OCI-LY7 (cell line): Measurements from ENCODE around the gene TMEM132A. TPM values are rescaled to one million over a fixed set of nuclear protein-coding genes. Genes with fewer than 3 reads are reported as not detected.

Experiments used
- BruUV-seq: library from RNA; stranded (reverse); fragments of 400-500 nt; replicated peaks from 2 replicates; lab custom pipeline; 2021; lab: Mats Ljungman, UMichigan
- CTCF ChIA-PET: fragments of 300-600 bp; sonication (Branson Sonifier 250); formaldehyde crosslinking; loops from one replicate; lab custom pipeline; 2022; ENCODE audit warnings: antibody characterized with exemption; ENCODE audit not compliant: unreplicated experiment; lab: Charles Lee
- POLR2A ChIA-PET: fragments of 300-600 bp; sonication (Branson Sonifier 250); formaldehyde crosslinking; loops from one replicate; lab custom pipeline; 2022; ENCODE audit warnings: antibody characterized with exemption; lab: Charles Lee
- DNase-seq: peaks from one replicate; pipeline ENCODE4 v3.0.0-alpha.2; 2015; ENCODE audit warnings: low spot score
- H2AFZ ChIP-seq: fragments of 200-600 bp; sonication (generic), shearing (Covaris generic); 2 replicates; pipeline ENCODE4 v1.6.1; 2014; ENCODE audit warnings: mild to moderate bottlenecking, antibody characterized with exemption, low read length, moderate library complexity
- H3K27ac ChIP-seq: fragments of 200-600 bp; sonication (generic); 2 replicates; pipeline ENCODE4 v1.5.1; 2014; ENCODE audit warnings: mixed run types, low read depth, mild to moderate bottlenecking, moderate library complexity, low read length, inconsistent platforms; ENCODE audit not compliant: poor library complexity, severe bottlenecking
- H3K36me3 ChIP-seq: fragments of 200-600 bp; sonication (generic); 2 replicates; pipeline ENCODE4 v1.6.1; 2014; ENCODE audit warnings: mild to moderate bottlenecking, antibody characterized with exemption, low read length, moderate library complexity, mixed read lengths; ENCODE audit not compliant: insufficient read depth
- H3K4me1 ChIP-seq: fragments of 200-600 bp; sonication (generic); 2 replicates; pipeline ENCODE4 v1.5.1; 2014; ENCODE audit warnings: mild to moderate bottlenecking, low read length; ENCODE audit not compliant: insufficient read depth, poor library complexity, severe bottlenecking
- H3K4me2 ChIP-seq: fragments of 200-600 bp; sonication (generic); 2 replicates; pipeline ENCODE4 v1.6.1; 2014; ENCODE audit warnings: mild to moderate bottlenecking, low read length
- H3K4me3 ChIP-seq: fragments of 200-600 bp; sonication (generic); 2 replicates; pipeline ENCODE4 v1.5.1; 2014; ENCODE audit warnings: mild to moderate bottlenecking, low read depth, low read length; ENCODE audit not compliant: poor library complexity, severe bottlenecking
- H3K79me2 ChIP-seq: fragments of 200-600 bp; sonication (generic); 2 replicates; pipeline ENCODE4 v1.6.1; 2016; ENCODE audit warnings: low read depth, mild to moderate bottlenecking, low read length, moderate library complexity, mixed read lengths; ENCODE audit not compliant: insufficient read depth
- H3K9me2 ChIP-seq: fragments of 200-600 bp; sonication (generic); 2 replicates; pipeline ENCODE4 v1.6.1; 2016; ENCODE audit warnings: mild to moderate bottlenecking, low read length, mixed read lengths; ENCODE audit not compliant: insufficient read depth
- H3K9me3 ChIP-seq: fragments of 200-600 bp; sonication (generic); 2 replicates; pipeline ENCODE4 v1.6.1; 2014; ENCODE audit warnings: mild to moderate bottlenecking, mixed run types, low read length, mixed read lengths
- H4K20me1 ChIP-seq: fragments of 200-600 bp; sonication (generic); 2 replicates; pipeline ENCODE4 v1.6.1; 2014; ENCODE audit warnings: mild to moderate bottlenecking, antibody characterized with exemption, low read length, moderate library complexity, mixed read lengths; ENCODE audit not compliant: insufficient read depth
- EZH2phosphoT487 ChIP-seq: fragments of 200-600 bp; sonication (generic); IDR thresholded peaks from 2 replicates; pipeline ENCODE4 v1.6.1; 2018; ENCODE audit warnings: low read depth, borderline replicate concordance, mild to moderate bottlenecking, mixed run types, antibody characterized with exemption, low read length, moderate library complexity, mixed read lengths
- intact Hi-C: fragments of 100-400 bp; cut with micrococcal nuclease; formaldehyde crosslinking; loops from one replicate; pipeline ENCODE4 v1.10.0; 2022; ENCODE audit not compliant: unreplicated experiment
- total RNA-seq, 2 experiments: library from RNA; depleted of rRNA in 1 of 2; stranded (reverse); fragments of >200 nt in 1 of 2; shearing (Covaris generic) in 1 of 2; gene quantifications; 2 replicates each; pipeline ENCODE4 v1.2.3, GENCODE V29; 2014 to 2022
- TF ChIP-seq, protein P1 (sequence below): fragments of 200-600 bp; sonication (generic); conservative IDR thresholded peaks from 2 replicates; pipeline ENCODE4 v1.5.1; 2014; ENCODE audit warnings: mild to moderate bottlenecking, antibody characterized with exemption, low read length, moderate library complexity, mixed read lengths

The TMEM132A gene
- total RNA-seq, 2 experiments from 2014 or later, result 5.5 to 8.9 TPM

DNA sequence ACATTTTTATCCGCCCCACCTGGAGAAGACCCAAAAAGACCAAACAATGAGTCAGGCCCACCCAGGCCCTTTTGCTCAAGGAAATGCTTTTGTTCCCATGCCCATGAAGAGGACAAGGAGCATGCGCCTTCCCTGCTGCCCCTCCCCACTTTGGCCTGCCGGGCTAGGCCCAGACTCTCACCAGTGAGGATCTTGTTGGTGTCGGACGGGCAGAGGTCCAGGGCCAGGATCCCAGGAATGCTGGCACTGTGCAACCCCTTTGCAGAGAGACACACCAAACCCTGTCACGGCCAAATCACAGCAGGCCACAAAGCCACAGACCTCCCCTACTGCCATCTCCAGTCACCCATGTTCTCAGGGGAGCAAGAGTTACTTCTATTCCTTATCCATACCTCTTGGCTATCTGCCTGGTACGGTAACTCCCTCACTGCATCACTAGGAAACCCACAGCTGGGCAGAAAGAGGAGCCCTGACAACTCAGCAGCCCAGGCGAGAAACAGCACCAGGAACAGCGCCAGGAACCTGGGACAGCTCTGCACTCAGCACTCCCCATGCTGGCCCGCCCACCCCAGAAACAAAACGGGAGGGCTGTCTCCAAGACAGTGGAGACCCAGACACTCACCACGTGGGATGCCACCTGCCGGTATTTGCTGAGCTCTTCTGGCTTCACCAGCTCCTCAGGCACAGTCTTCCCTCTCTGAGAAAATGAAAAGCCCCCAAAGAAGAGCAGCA lies 23.4 kb upstream of the TMEM132A start:
- no TSS peak for BruUV-seq

DNA sequence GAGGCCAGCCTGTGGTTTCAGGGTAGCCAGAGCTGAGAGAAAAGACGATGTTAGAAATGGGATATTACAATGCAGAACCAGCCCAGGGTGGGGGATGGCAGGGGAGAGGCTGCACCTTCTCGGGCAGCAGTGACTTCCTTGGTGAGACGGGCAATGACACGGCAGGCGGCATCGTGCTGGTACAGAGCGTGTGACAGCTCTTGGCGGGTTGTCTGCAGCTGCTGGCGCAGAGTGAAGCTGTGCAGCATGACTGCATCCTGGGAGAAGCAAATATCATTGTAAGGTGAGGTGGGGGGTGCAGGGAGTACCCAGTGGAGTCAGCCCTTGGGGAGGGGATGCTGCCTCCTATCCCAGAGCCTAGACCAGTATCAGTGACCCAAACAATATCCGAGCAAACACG lies 21.6 kb upstream of the TMEM132A start:
- no peak overlapping the region for H3K4me3 ChIP-seq
- intact Hi-C loops, result no loop called here
- no peak overlapping the region for H3K27ac ChIP-seq
- ChIA-PET POLR2A (interaction anchor here (1.1 to 3.1 kb wide), 2 partner anchors 12 to 433 kb away, joined by 3 to 21 read pairs; partner anchors contain the start of gene TMEM109), CTCF (no interaction called here)
- no peak for TF ChIP-seq EZH2phosphoT487
- TF ChIP-seq, protein P1, sequence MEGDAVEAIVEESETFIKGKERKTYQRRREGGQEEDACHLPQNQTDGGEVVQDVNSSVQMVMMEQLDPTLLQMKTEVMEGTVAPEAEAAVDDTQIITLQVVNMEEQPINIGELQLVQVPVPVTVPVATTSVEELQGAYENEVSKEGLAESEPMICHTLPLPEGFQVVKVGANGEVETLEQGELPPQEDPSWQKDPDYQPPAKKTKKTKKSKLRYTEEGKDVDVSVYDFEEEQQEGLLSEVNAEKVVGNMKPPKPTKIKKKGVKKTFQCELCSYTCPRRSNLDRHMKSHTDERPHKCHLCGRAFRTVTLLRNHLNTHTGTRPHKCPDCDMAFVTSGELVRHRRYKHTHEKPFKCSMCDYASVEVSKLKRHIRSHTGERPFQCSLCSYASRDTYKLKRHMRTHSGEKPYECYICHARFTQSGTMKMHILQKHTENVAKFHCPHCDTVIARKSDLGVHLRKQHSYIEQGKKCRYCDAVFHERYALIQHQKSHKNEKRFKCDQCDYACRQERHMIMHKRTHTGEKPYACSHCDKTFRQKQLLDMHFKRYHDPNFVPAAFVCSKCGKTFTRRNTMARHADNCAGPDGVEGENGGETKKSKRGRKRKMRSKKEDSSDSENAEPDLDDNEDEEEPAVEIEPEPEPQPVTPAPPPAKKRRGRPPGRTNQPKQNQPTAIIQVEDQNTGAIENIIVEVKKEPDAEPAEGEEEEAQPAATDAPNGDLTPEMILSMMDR, result no peak
- peaks cover 35% of the 10 kb centered on the region for H3K79me2 ChIP-seq
- H3K9me3 ChIP-seq, result no peaks in the 10 kb centered on the region
- no peak for DNase-seq
- BruUV-seq, result no TSS peak
- H3K36me3 ChIP-seq, result peaks cover 84% of the 10 kb centered on the region
- no peak overlapping the region for H3K4me2 ChIP-seq
- H4K20me1 ChIP-seq, result peaks cover 30% of the 10 kb centered on the region
- no peaks in the 10 kb centered on the region for H3K9me2 ChIP-seq
- H3K4me1 ChIP-seq, result peaks cover 23% of the 10 kb centered on the region
- no peak overlapping the region for H2AFZ ChIP-seq

More for the DNA sequence above, 23.4 kb upstream of the TMEM132A start:
- POLR2A ChIA-PET, result interaction anchor here (1.8 kb wide), 1 partner anchor 14 kb away, joined by 8 read pairs; the partner anchor contains the start of gene TMEM109
- H3K4me1 ChIP-seq, result peaks cover 15% of the 10 kb centered on the region
- no peak overlapping the region for H3K4me2 ChIP-seq
- H3K9me3 ChIP-seq, result no peaks in the 10 kb centered on the region
- H3K27ac ChIP-seq, result no peak overlapping the region
- CTCF ChIA-PET, result interaction anchor here (1.3 kb wide), 1 partner anchor 13 kb away, joined by 8 read pairs; no protein-coding TSS in a partner anchor
- no peak for TF ChIP-seq EZH2phosphoT487
- TF ChIP-seq, protein P1, result no peak
- H4K20me1 ChIP-seq, result peaks cover 28% of the 10 kb centered on the region
- peaks cover 31% of the 10 kb centered on the region for H3K79me2 ChIP-seq
- no peaks in the 10 kb centered on the region for H3K9me2 ChIP-seq
- H3K4me3 ChIP-seq, result no peak overlapping the region
- H3K36me3 ChIP-seq, result peaks cover 99% of the 10 kb centered on the region
- intact Hi-C loops, result no loop called here
- H2AFZ ChIP-seq, result no peak overlapping the region
- no peak for DNase-seq
